GOT3 (cell line): ENCODE measurements around the gene KCP.

ENCODE experiments used
- DNase-seq: peaks from one replicate; lab custom pipeline; 2025; ENCODE audit warnings: mixed read lengths; lab: John Stamatoyannopoulos, UW

The KCP gene

GRCh38 chr7:128874140-128875031 lies 36.1 kb downstream of the KCP start:
- DNase-seq = no peak

DNA sequence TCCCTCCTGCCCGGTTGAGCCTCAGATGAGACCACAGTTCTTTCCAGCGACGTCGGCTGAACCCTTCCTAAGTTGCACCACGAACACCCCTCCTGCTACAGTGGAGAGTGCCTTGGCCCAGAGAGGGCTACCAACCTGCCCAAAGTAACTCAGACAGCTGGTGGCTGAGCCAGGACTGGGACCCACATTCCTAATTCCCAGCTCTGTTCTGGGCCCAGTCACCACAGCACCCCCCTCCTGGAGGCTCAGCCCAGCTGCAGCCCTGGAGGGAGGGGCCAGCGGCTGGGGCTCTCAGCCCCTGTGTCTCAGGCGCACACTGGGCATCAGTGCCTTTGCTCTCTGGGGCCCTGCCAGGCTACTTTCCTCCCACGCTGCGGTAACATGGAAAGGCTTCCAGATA lies 37.3 kb downstream of the KCP start:
- DNase-seq = no peak

DNA sequence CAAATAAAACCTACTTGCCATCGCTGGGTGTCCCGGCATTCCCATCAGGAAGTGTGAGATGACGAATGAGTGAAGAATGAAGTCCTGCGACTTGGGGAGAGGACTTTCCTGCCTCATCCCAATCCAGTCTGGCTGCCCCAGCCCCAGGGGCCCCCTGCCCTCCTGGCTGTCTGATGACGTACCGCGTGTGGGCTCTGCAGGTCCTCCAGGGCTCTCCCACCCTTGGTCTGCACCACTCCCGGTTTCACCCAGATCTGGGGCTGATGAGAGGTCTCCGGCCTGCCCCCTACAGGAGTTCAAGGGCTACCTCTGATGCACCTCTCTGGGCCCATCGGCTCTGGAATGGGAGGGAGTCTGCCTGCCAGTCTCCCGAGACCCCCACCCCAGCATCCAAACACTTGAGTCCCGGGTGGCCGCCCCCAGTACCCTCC lies 38.1 kb downstream of the KCP start:
- DNase-seq = no peak

DNA sequence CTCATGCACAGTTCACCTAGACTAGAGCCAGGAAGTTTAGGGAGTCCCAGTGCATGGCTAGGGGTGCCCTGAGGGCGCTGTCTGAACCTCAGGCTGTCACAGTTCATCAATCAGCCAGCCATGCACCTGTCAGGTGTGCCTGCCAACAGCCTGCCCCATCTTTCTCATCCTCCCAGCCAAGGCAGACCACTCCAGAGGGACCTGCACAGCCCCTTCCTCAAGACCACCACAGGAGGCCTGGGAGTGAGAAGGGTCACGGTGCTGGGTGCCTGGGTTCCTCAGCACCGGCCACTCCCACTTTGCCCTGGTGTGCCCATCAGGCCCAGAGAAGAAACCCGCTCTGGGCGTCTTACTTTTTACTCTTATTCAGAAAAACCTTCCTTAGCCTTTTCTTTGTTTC lies 39.5 kb downstream of the KCP start:
- no peak for DNase-seq

GRCh38 chr7:128869944-128870285 lies 40.6 kb downstream of the KCP start:
- no peak for DNase-seq

DNA sequence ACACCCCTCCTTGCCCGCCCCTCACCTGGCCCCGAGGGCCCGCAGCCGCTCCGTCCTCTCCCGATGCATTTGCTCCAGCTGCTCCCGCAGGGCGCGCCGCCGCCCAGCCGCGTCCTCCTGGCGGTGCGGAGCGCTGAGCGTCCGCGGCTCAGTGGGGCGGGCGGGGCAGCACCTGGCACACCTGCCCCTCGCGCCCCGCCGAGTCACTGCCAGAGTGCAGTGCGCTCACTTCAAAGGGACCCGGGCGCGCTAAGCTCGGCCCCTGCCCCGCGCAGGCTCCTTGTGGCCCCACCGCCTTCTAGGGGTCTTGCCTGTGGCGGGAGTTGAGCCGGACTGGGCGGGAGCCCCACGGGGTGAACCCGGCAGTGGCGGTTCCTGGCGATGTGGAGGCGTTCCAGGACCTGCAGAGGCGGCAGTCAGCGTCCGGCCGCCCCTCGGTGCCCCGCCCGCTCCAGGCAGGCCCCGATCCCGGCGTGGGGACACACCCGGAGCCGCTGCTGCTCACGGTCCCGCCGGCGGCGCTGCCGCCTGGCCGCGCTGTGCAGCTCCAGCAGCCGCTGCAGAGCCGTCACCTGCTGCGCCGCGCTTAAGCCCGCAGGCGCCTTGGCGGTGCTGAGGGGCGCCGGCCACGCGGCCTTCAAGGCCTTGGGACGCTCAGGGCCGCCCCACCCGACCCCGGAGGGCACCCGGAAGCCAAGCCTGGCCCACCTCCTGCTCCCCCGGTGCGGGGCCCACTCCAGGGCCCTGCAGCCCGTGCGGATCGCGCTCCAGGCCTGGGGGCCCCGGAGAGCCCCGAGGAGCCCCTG lies 41.2 kb downstream of the KCP start:
- DNase-seq = no peak

DNA sequence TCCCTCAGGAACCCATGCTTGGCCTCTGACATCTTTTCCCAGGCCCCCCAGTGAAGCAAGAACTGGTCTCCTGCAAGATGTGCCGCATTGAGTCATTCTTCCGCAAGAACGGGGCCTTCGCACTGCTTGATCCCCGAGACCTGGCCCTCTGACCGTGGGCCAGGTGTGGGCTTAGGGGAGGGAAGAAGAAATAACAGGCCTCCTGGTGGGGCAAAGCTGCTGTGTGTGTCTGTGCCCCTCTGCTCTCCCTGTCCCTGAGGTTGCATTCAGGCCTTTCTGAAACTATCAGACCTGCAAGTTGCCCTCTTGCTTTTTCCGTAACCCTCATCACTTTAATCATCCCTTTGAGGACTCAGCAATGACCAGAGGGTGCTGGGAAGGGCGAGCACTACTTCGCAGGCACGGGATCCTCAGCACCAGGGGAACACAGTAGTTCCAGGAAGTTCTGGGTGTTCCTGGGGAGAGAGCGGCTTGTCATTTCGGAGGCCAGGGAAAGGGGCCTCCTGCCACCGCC lies 41.8 kb downstream of the KCP start:
- DNase-seq = no peak

DNA sequence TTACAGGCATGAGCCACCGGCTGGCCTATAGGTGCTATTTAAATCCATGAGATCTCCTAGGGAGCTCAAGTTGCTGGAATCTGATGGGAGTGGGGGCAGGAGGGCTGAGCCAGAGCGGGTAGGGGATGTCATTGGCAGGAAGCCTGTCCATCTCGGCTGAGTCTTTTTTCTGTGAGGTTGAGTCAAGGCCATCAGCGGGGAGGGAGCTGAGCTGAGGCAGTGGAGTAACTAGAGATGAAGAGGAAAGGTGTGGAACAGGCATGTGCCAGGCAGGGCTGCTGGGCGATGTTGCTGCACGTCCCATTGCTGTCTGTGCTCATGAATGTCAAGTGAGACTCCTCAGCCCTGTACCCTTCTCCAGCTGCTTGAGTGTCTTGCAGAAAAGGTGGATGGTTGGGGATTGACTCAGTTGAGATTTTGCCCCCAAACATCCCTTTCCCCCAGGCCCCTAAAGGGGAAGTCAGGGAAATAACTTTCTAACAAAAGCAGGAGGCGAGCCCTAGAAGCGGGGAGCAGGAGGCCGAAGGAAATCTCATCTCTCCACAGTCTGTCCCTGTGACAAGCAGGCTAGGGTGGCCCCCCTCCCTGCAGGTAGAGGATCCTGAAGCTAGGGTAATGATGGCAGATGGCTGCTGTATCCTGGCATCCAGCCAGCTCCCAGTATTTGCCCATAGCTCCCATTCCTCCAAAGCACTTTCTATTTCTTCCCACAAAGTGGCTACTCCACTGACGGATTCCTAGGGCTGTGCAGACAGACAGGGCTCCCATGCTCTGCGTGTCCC lies 42.5 kb downstream of the KCP start:
- DNase-seq = no peak

DNA sequence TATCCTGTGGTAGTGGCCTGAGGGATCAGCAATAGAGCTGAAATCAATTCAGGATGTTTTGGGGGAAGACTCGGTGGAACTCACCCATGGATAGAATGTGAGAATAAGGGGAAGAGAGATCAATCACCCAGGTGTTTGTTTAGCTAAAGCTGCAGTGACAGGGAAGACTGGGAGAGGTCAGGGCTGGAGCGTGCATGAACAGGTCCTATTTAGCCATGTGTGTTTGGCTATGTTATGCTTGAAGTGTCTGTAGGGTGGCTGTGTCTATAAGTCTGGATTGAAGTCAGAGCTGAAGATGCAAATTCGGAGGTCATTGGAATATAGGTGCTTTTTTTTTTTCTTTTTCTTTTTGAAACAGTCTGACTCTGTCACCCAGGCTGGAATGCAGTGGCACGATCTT lies 43.3 kb downstream of the KCP start:
- DNase-seq = no peak

DNA sequence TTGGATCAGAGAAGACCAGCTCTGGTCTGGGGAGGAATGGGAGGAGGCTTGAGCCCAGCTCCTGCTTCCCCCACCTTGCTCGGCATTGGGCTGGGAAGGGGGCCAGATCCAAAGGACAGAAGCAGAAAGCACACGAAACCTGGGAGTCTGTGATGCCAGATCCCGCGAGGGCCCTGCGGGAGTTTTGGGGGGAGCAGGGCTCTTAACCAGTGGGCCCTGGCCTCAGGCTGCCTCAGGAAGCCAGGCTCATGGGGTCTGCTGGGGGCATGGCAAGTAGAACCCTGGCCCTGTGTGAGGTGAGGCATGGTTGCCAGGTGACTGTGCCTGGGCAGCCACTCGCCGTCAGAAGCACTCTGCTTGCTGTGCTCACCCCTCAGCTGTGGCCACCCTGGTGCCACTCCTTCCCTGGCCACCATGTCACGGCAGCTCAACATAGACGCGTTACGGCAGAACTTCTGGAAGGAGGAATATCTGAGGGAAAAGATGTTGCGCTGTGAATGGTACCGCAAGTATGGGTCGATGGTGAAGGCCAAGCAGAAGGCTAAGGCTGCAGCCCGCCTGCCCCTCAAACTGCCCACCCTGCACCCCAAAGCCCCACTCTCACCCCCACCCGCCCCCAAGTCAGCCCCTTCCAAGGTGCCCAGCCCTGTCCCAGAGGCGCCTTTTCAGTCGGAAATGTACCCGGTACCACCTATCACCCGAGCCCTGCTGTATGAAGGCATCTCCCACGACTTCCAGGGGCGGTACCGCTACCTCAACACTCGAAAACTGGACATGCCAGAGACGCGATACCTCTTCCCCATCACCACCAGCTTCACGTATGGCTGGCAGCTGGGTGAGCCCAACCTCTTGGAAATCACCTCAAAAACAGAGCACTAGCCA lies 44.3 kb downstream of the KCP start:
- no peak for DNase-seq

DNA sequence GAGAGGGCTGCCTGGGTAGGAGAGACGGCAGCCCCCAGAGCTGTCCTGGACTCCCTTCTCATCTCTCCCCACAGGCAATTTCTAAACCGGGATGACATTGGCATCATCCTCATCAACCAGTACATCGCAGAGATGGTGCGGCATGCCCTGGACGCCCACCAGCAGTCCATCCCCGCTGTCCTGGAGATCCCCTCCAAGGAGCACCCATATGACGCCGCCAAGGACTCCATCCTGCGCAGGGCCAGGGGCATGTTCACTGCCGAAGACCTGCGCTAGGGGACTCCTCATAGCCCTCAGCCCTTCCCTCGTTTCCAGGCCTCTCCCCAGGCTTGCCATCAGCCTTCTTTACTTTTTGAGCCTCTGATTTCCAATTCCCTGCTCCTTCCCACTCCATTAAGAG lies 45.2 kb downstream of the KCP start:
- DNase-seq = no peak

DNA sequence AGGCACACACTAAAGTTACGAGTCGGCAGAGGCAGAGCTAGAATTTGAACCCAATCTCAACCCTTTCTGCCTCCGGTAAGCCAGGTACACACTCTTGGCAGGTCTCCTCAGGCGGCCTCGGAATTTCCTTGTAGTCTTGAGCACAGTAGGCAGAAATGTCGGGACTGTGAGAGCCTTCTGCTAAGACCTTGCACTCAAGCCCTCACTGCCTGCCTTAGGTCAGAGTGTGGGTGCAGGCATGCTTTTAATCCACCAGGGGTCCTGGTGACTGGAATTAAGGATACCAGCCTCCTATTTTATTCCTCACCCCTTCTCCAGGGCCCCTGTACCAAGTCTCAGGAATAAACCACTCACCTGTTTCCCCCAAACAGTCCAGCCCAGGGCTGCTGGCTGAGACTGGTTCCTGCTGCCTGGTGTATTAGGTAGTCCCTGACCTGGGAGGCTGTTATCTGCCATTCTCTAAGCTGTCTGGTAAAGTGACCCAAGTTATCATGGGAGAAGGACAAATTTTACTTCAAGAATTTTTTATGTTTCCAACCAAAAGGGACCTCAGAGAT lies 47.0 kb downstream of the KCP start:
- DNase-seq = no peak

- peak; percentile 93 for DNase-seq
Observed at GRCh38 chr7:128862571-128863432, 47.7 kb downstream of the KCP start, which contains the start of gene ATP6V1F. ATP6V1F (plus strand) TSS chr7:128862856; CDS start chr7:128862905, 49 bp downstream.

GRCh38 chr7:128861957-128862570 lies 48.4 kb downstream of the KCP start:
- no peak for DNase-seq

- no peak for DNase-seq
Observed at GRCh38 chr7:128860158-128861073, 50.1 kb downstream of the KCP start.

- DNase-seq = no peak
Observed at GRCh38 chr7:128859232-128860157, 51.0 kb downstream of the KCP start.
